GM23338 (cell line): ENCODE data around the gene RNF186.

Experiments
- CREB1 ChIP-seq: fragments of 250-450 bp; sonication (Bioruptor Pico); IDR thresholded peaks from 2 replicates; pipeline ENCODE4 v1.5.0; 2020; ENCODE audit warnings: low read depth, mild to moderate bottlenecking, moderate library complexity
- EZH2 ChIP-seq: fragments of 200-600 bp; sonication (generic); IDR thresholded peaks from one replicate; pipeline ENCODE4 v1.8.0; 2017; ENCODE audit warnings: antibody characterized with exemption, mild to moderate bottlenecking, low read depth; ENCODE audit not compliant: unreplicated experiment
- EZH2phosphoT487 ChIP-seq: fragments of 200-600 bp; sonication (generic); IDR thresholded peaks from one replicate; pipeline ENCODE4 v1.8.1; 2018; ENCODE audit warnings: antibody characterized with exemption; ENCODE audit not compliant: unreplicated experiment
- JUNB ChIP-seq: IDR thresholded peaks from one replicate; pipeline ENCODE4 v1.6.1; 2016; ENCODE audit warnings: antibody characterized with exemption; ENCODE audit not compliant: unreplicated experiment
- NANOG ChIP-seq: IDR thresholded peaks from 2 replicates; pipeline ENCODE4 v1.6.1; 2016; ENCODE audit warnings: antibody characterized with exemption, borderline replicate concordance
- POLR2AphosphoS5 ChIP-seq: IDR thresholded peaks from 2 replicates; pipeline ENCODE4 v1.6.1; 2016; ENCODE audit warnings: antibody characterized with exemption, low read depth
- STAT1 ChIP-seq: IDR thresholded peaks from one replicate; pipeline ENCODE4 v1.6.1; 2016; ENCODE audit warnings: antibody characterized with exemption; ENCODE audit not compliant: unreplicated experiment
- ZNF114 ChIP-seq: fragments of 250-450 bp; sonication (Bioruptor Pico); IDR thresholded peaks from 2 replicates; pipeline ENCODE4 v1.5.0; 2020; ENCODE audit warnings: mild to moderate bottlenecking, moderate library complexity
- ZNF331 ChIP-seq: fragments of 250-450 bp; sonication (Bioruptor Pico); IDR thresholded peaks from 2 replicates; pipeline ENCODE4 v1.5.0; 2020; ENCODE audit warnings: low read depth, mild to moderate bottlenecking, moderate library complexity
- TF ChIP-seq, protein P1 (sequence below), 2 experiments: fragments of 200-600 bp in 1 of 2; sonication (generic) in 1 of 2; conservative IDR thresholded peaks; 2 replicates each; pipeline versions ENCODE4 v1.5.1 to v1.6.1; 2016 to 2017; ENCODE audit warnings: antibody characterized with exemption in 2 of 2, low read depth in 2 of 2, mild to moderate bottlenecking in 2 of 2, moderate library complexity in 1 of 2
- TF ChIP-seq, protein P2 (sequence below): IDR thresholded peaks from one replicate; pipeline ENCODE4 v1.6.1; 2018; ENCODE audit warnings: antibody characterized with exemption; ENCODE audit not compliant: unreplicated experiment
- TF ChIP-seq, protein P3 (sequence below): IDR thresholded peaks from 2 replicates; pipeline ENCODE4 v1.6.1; 2016; ENCODE audit warnings: antibody characterized with exemption
- TF ChIP-seq, protein P4 (sequence below): fragments of 250-450 bp; sonication (Bioruptor Pico); IDR thresholded peaks from 2 replicates; pipeline ENCODE4 v1.5.0; 2020; ENCODE audit warnings: mild to moderate bottlenecking, moderate library complexity

DNA sequence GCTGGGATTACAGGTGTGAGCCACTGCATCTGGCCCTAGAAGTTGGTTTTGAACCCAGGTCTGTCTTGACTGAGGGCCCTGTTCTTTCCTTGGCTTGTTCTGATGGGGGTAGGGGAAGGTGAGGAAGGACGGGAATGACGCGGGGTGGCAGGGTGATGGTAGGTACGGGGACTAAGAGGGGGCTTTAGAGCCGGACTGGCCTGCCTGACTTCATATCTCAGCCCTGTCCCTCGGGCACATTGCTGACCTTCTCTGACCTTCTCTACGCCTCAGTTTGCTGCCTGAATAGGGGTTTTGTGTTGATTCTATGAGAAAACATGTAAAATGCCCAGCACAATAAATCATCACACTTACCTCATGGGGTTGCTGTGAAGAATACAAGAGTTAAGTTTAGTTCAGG lies 6.7 kb downstream of the RNF186 start:
- TF ChIP-seq, protein P1, sequence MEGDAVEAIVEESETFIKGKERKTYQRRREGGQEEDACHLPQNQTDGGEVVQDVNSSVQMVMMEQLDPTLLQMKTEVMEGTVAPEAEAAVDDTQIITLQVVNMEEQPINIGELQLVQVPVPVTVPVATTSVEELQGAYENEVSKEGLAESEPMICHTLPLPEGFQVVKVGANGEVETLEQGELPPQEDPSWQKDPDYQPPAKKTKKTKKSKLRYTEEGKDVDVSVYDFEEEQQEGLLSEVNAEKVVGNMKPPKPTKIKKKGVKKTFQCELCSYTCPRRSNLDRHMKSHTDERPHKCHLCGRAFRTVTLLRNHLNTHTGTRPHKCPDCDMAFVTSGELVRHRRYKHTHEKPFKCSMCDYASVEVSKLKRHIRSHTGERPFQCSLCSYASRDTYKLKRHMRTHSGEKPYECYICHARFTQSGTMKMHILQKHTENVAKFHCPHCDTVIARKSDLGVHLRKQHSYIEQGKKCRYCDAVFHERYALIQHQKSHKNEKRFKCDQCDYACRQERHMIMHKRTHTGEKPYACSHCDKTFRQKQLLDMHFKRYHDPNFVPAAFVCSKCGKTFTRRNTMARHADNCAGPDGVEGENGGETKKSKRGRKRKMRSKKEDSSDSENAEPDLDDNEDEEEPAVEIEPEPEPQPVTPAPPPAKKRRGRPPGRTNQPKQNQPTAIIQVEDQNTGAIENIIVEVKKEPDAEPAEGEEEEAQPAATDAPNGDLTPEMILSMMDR (conservative IDR thresholded peaks at IDR 0.05; ENCODE audit: low read depth in 2 of 2) = no peak
- TF ChIP-seq EZH2 (no peak), STAT1 (no peak), POLR2AphosphoS5 (no peak), ZNF114 (CRISPR knock-in tag) (no peak), EZH2phosphoT487 (no peak), JUNB (no peak), CREB1 (CRISPR knock-in tag) (no peak), NANOG (no peak), ZNF331 (no peak)
- TF ChIP-seq, protein P2, sequence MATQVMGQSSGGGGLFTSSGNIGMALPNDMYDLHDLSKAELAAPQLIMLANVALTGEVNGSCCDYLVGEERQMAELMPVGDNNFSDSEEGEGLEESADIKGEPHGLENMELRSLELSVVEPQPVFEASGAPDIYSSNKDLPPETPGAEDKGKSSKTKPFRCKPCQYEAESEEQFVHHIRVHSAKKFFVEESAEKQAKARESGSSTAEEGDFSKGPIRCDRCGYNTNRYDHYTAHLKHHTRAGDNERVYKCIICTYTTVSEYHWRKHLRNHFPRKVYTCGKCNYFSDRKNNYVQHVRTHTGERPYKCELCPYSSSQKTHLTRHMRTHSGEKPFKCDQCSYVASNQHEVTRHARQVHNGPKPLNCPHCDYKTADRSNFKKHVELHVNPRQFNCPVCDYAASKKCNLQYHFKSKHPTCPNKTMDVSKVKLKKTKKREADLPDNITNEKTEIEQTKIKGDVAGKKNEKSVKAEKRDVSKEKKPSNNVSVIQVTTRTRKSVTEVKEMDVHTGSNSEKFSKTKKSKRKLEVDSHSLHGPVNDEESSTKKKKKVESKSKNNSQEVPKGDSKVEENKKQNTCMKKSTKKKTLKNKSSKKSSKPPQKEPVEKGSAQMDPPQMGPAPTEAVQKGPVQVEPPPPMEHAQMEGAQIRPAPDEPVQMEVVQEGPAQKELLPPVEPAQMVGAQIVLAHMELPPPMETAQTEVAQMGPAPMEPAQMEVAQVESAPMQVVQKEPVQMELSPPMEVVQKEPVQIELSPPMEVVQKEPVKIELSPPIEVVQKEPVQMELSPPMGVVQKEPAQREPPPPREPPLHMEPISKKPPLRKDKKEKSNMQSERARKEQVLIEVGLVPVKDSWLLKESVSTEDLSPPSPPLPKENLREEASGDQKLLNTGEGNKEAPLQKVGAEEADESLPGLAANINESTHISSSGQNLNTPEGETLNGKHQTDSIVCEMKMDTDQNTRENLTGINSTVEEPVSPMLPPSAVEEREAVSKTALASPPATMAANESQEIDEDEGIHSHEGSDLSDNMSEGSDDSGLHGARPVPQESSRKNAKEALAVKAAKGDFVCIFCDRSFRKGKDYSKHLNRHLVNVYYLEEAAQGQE = no peak
- TF ChIP-seq, protein P3, sequence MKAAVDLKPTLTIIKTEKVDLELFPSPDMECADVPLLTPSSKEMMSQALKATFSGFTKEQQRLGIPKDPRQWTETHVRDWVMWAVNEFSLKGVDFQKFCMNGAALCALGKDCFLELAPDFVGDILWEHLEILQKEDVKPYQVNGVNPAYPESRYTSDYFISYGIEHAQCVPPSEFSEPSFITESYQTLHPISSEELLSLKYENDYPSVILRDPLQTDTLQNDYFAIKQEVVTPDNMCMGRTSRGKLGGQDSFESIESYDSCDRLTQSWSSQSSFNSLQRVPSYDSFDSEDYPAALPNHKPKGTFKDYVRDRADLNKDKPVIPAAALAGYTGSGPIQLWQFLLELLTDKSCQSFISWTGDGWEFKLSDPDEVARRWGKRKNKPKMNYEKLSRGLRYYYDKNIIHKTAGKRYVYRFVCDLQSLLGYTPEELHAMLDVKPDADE = no peak
- TF ChIP-seq, protein P4, sequence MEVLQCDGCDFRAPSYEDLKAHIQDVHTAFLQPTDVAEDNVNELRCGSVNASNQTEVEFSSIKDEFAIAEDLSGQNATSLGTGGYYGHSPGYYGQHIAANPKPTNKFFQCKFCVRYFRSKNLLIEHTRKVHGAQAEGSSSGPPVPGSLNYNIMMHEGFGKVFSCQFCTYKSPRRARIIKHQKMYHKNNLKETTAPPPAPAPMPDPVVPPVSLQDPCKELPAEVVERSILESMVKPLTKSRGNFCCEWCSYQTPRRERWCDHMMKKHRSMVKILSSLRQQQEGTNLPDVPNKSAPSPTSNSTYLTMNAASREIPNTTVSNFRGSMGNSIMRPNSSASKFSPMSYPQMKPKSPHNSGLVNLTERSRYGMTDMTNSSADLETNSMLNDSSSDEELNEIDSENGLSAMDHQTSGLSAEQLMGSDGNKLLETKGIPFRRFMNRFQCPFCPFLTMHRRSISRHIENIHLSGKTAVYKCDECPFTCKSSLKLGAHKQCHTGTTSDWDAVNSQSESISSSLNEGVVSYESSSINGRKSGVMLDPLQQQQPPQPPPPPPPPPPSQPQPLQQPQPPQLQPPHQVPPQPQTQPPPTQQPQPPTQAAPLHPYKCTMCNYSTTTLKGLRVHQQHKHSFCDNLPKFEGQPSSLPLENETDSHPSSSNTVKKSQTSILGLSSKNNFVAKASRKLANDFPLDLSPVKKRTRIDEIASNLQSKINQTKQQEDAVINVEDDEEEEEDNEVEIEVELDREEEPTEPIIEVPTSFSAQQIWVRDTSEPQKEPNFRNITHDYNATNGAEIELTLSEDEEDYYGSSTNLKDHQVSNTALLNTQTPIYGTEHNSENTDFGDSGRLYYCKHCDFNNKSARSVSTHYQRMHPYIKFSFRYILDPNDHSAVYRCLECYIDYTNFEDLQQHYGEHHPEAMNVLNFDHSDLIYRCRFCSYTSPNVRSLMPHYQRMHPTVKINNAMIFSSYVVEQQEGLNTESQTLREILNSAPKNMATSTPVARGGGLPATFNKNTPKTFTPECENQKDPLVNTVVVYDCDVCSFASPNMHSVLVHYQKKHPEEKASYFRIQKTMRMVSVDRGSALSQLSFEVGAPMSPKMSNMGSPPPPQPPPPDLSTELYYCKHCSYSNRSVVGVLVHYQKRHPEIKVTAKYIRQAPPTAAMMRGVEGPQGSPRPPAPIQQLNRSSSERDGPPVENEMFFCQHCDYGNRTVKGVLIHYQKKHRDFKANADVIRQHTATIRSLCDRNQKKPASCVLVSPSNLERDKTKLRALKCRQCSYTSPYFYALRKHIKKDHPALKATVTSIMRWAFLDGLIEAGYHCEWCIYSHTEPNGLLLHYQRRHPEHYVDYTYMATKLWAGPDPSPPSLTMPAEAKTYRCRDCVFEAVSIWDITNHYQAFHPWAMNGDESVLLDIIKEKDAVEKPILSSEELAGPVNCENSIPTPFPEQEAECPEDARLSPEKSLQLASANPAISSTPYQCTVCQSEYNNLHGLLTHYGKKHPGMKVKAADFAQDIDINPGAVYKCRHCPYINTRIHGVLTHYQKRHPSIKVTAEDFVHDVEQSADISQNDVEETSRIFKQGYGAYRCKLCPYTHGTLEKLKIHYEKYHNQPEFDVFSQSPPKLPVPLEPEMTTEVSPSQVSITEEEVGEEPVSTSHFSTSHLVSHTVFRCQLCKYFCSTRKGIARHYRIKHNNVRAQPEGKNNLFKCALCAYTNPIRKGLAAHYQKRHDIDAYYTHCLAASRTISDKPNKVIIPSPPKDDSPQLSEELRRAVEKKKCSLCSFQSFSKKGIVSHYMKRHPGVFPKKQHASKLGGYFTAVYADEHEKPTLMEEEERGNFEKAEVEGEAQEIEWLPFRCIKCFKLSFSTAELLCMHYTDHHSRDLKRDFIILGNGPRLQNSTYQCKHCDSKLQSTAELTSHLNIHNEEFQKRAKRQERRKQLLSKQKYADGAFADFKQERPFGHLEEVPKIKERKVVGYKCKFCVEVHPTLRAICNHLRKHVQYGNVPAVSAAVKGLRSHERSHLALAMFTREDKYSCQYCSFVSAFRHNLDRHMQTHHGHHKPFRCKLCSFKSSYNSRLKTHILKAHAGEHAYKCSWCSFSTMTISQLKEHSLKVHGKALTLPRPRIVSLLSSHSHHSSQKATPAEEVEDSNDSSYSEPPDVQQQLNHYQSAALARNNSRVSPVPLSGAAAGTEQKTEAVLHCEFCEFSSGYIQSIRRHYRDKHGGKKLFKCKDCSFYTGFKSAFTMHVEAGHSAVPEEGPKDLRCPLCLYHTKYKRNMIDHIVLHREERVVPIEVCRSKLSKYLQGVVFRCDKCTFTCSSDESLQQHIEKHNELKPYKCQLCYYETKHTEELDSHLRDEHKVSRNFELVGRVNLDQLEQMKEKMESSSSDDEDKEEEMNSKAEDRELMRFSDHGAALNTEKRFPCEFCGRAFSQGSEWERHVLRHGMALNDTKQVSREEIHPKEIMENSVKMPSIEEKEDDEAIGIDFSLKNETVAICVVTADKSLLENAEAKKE (CRISPR knock-in tag) = no peak
